HepG2 (cell line): ENCODE data around the gene VAMP3. TPM values are rescaled to one million over a fixed set of nuclear protein-coding genes. Genes with fewer than 3 reads are reported as not detected.
A peak's percentile ranks its signal among the peaks of the same experiment; 100 is the strongest.

ENCODE experiments used
- BCL6 ChIP-seq: IDR thresholded peaks from 2 replicates; pipeline ENCODE4 v1.6.1; 2016; ENCODE audit warnings: missing genetic modification reagents, missing compliant biosample characterization
- CENPT ChIP-seq: sonication (generic); formaldehyde crosslinking; IDR thresholded peaks from 2 replicates; pipeline ENCODE4 v1.8.0; 2022; ENCODE audit warnings: low read depth, mild to moderate bottlenecking, moderate library complexity, missing genetic modification reagents
- CREM ChIP-seq, 2 experiments: sonication (generic) in 1 of 2; formaldehyde crosslinking in 1 of 2; IDR thresholded peaks; 2 replicates each; pipeline versions ENCODE4 v1.4.0 to v1.6.1; 2016 to 2020; ENCODE audit warnings: antibody characterized with exemption in 1 of 2, mild to moderate bottlenecking in 1 of 2, missing genetic modification reagents in 1 of 2
- ERF ChIP-seq: IDR thresholded peaks from 2 replicates; pipeline ENCODE4 v1.6.1; 2018; ENCODE audit warnings: missing biosample characterization, missing genetic modification reagents
- KDM2A ChIP-seq: sonication (generic); formaldehyde crosslinking; IDR thresholded peaks from 2 replicates; pipeline ENCODE4 v1.4.0; 2020; ENCODE audit warnings: low read depth, missing genetic modification reagents, borderline replicate concordance
- KDM5A ChIP-seq: fragments of 200-600 bp; sonication (generic); IDR thresholded peaks from 2 replicates; pipeline ENCODE4 v1.7.0; 2018; ENCODE audit warnings: antibody characterized with exemption, mild to moderate bottlenecking, low read length, borderline replicate concordance
- KMT2A ChIP-seq: sonication (generic); formaldehyde crosslinking; IDR thresholded peaks from 2 replicates; pipeline ENCODE4 v1.4.0; 2020; ENCODE audit warnings: missing genetic modification reagents
- MTERF4 ChIP-seq: sonication (generic); formaldehyde crosslinking; IDR thresholded peaks from 2 replicates; pipeline ENCODE4 v1.8.0; 2023; ENCODE audit warnings: mild to moderate bottlenecking, missing genetic modification reagents
- SOX5 ChIP-seq: IDR thresholded peaks from 2 replicates; pipeline ENCODE4 v1.6.1; 2016; ENCODE audit warnings: borderline replicate concordance
- SP4 ChIP-seq: sonication (generic); formaldehyde crosslinking; IDR thresholded peaks from 2 replicates; pipeline ENCODE4 v1.8.1; 2023; ENCODE audit warnings: mild to moderate bottlenecking, missing genetic modification reagents
- SP5 ChIP-seq: IDR thresholded peaks from 2 replicates; pipeline ENCODE4 v1.6.1; 2016; ENCODE audit warnings: low read depth, borderline replicate concordance
- TAF1 ChIP-seq: sonication (generic); formaldehyde crosslinking; IDR thresholded peaks from 2 replicates; pipeline ENCODE4 v1.4.0; 2020; ENCODE audit warnings: missing genetic modification reagents
- THRA ChIP-seq: sonication (generic); formaldehyde crosslinking; IDR thresholded peaks from 2 replicates; pipeline ENCODE4 v1.4.0; 2020; ENCODE audit warnings: missing genetic modification reagents, borderline replicate concordance
- ZBTB39 ChIP-seq: sonication (generic); formaldehyde crosslinking; IDR thresholded peaks from 2 replicates; pipeline ENCODE4 v1.5.0; 2020; ENCODE audit warnings: missing genetic modification reagents
- ZNF234 ChIP-seq: sonication (generic); formaldehyde crosslinking; conservative IDR thresholded peaks from 2 replicates; pipeline ENCODE4 v1.5.1; 2020; ENCODE audit warnings: mild to moderate bottlenecking, missing genetic modification reagents
- ZNF331 ChIP-seq: sonication (generic); formaldehyde crosslinking; IDR thresholded peaks from 2 replicates; pipeline ENCODE4 v1.4.0; 2020; ENCODE audit warnings: missing genetic modification reagents
- ZNF530 ChIP-seq: sonication (generic); formaldehyde crosslinking; IDR thresholded peaks from 2 replicates; pipeline ENCODE4 v1.5.0; 2020; ENCODE audit warnings: low read depth, mild to moderate bottlenecking, missing genetic modification reagents
- ZNF546 ChIP-seq: sonication (generic); formaldehyde crosslinking; conservative IDR thresholded peaks from 2 replicates; pipeline ENCODE4 v1.8.1; 2023; ENCODE audit warnings: mild to moderate bottlenecking, missing genetic modification reagents
- ZNF788 ChIP-seq: sonication (generic); formaldehyde crosslinking; IDR thresholded peaks from 2 replicates; pipeline ENCODE4 v1.5.0; 2020; ENCODE audit warnings: mild to moderate bottlenecking, missing genetic modification reagents, borderline replicate concordance
- polyA plus RNA-seq, 8 experiments: library from polyadenylated mRNA; depleted of rRNA in 3 of 8; stranded (reverse) in 7 of 8; unstranded in 1 of 8; fragments of >200 nt; fragmentation: Illumina TruSeq in 4 of 8; extraction: Trizol in 4 of 8; gene quantifications; 2 replicates each; pipeline versions ENCODE4 v1.2.1 to v1.2.3, GENCODE V29; 2011 to 2016; ENCODE audit warnings: low read depth in 4 of 8, missing spikeins in 1 of 8, mixed read lengths in 1 of 8; ENCODE audit not compliant: insufficient read depth in 1 of 8
- total RNA-seq, 5 experiments: library from RNA; depleted of rRNA; stranded (reverse); fragments of >200 nt; fragmentation: Illumina TruSeq; extraction: Trizol; gene quantifications; 2 replicates each; pipeline ENCODE4 v1.2.3, GENCODE V29; 2016; ENCODE audit warnings: low read depth in 1 of 5
- TF ChIP-seq, protein P1 (sequence below): sonication (generic); formaldehyde crosslinking; IDR thresholded peaks from 2 replicates; pipeline ENCODE4 v1.5.0; 2020; ENCODE audit warnings: mild to moderate bottlenecking, missing genetic modification reagents, borderline replicate concordance

Gene VAMP3
- total and polyA plus RNA-seq, 2 of the 13 experiments (the other 11 are each of a cell fraction or from before 2014, with no cell fraction given) = 75.3 to 88.7 TPM

DNA sequence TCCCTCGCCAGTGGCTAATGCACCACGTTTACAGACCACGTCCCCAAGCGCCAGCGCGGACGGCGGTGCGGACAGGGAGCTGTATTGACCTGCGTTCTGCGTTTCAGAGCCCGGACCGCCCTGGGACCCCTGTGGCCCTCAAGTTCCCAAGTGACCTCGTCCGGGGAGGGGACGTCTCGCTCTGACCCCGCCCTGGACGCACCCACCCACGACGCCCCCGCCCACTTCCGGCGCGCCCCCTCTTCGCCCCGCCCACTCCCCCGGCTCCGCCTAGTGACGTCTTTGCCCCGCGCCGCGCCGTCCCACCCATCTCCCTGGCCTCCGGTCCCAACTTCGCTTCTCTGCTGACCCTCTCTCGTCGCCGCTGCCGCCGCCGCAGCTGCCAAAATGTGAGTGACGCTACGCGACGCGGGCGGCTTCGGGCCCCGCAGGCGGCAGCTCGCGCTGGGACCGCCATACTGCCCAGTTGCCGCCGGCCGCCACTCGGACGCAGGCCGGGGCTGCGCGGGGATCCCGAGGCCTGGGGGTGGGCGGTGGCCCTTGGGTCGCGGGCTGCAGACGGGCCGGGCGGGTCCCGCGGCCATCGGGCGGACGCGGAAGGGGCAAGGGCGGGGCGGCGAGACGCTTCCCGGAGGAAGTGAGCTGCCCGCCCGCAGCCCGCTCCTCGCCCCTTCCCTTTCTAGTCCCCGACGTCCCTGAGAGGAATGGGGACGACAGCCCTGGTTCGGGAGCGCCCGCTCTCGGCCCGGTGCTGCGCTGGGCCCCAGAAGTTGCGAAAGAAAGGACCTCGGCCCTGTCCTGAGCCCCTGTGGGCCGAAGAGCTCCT lies at the start of gene VAMP3 (continued):
- TF ChIP-seq THRA (CRISPR knock-in tag) (peak; percentile 86), KDM2A (peak; percentile 80), TAF1 (CRISPR knock-in tag) (peak; percentile 73; the same call in 1 of the 2 replicates), BCL6 (peak; percentile 8; the same call in 1 of the 2 replicates), ZNF331 (peak; percentile 6; the same call in 1 of the 2 replicates), ZNF530 (CRISPR knock-in tag) (no peak), ZBTB39 (CRISPR knock-in tag) (no peak), CREM (IDR thresholded peaks at IDR 0.05) (peak; percentile 85), CREM (CRISPR knock-in tag; IDR thresholded peaks at IDR 0.05) (peak; percentile 74; the same call in 1 of the 2 replicates), MTERF4 (CRISPR knock-in tag) (peak; percentile 68; the same call in 1 of the 2 replicates), ZNF788 (CRISPR knock-in tag) (peak; percentile 75; the same call in 1 of the 2 replicates), SP4 (CRISPR knock-in tag) (peak; percentile 94), ZNF234 (0 out of 2 replicates have a peak, but pooled peaks have one; percentile 21), KDM5A (peak; percentile 95), ZNF546 (CRISPR knock-in tag) (peak; percentile 85; the same call in 1 of the 2 replicates), CENPT (peak; percentile 42), KMT2A (CRISPR knock-in tag) (peak; percentile 75; the same call in 1 of the 2 replicates), ERF (CRISPR knock-in tag) (peak; percentile 31; the same call in 1 of the 2 replicates), SP5 (CRISPR knock-in tag) (peak; percentile 63), SOX5 (CRISPR knock-in tag) (no peak)
- TF ChIP-seq, protein P1, sequence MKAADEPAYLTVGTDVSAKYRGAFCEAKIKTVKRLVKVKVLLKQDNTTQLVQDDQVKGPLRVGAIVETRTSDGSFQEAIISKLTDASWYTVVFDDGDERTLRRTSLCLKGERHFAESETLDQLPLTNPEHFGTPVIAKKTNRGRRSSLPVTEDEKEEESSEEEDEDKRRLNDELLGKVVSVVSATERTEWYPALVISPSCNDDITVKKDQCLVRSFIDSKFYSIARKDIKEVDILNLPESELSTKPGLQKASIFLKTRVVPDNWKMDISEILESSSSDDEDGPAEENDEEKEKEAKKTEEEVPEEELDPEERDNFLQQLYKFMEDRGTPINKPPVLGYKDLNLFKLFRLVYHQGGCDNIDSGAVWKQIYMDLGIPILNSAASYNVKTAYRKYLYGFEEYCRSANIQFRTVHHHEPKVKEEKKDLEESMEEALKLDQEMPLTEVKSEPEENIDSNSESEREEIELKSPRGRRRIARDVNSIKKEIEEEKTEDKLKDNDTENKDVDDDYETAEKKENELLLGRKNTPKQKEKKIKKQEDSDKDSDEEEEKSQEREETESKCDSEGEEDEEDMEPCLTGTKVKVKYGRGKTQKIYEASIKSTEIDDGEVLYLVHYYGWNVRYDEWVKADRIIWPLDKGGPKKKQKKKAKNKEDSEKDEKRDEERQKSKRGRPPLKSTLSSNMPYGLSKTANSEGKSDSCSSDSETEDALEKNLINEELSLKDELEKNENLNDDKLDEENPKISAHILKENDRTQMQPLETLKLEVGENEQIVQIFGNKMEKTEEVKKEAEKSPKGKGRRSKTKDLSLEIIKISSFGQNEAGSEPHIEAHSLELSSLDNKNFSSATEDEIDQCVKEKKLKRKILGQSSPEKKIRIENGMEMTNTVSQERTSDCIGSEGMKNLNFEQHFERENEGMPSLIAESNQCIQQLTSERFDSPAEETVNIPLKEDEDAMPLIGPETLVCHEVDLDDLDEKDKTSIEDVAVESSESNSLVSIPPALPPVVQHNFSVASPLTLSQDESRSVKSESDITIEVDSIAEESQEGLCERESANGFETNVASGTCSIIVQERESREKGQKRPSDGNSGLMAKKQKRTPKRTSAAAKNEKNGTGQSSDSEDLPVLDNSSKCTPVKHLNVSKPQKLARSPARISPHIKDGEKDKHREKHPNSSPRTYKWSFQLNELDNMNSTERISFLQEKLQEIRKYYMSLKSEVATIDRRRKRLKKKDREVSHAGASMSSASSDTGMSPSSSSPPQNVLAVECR (CRISPR knock-in tag) = peak; percentile 81; the same call in 1 of the 2 replicates
